Measurements from ENCODE around the gene TNFRSF8.

GRCh38 chr1:12037486-12038355 is 25.4 kb upstream of the TNFRSF8 start:
- no peak for TF ChIP-seq EZH2 (IDR thresholded peaks at IDR 0.05; ENCODE audit: low read length, missing control alignments)
- TF ChIP-seq, protein P1, sequence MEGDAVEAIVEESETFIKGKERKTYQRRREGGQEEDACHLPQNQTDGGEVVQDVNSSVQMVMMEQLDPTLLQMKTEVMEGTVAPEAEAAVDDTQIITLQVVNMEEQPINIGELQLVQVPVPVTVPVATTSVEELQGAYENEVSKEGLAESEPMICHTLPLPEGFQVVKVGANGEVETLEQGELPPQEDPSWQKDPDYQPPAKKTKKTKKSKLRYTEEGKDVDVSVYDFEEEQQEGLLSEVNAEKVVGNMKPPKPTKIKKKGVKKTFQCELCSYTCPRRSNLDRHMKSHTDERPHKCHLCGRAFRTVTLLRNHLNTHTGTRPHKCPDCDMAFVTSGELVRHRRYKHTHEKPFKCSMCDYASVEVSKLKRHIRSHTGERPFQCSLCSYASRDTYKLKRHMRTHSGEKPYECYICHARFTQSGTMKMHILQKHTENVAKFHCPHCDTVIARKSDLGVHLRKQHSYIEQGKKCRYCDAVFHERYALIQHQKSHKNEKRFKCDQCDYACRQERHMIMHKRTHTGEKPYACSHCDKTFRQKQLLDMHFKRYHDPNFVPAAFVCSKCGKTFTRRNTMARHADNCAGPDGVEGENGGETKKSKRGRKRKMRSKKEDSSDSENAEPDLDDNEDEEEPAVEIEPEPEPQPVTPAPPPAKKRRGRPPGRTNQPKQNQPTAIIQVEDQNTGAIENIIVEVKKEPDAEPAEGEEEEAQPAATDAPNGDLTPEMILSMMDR (conservative IDR thresholded peaks at IDR 0.05 in 1 of 2, IDR thresholded peaks at IDR 0.05 in 1 of 2; ENCODE audit: low read depth in 1 of 2, low read length in 2 of 2) = no peak
